Measurements from ENCODE around the gene PKN2.

DNA sequence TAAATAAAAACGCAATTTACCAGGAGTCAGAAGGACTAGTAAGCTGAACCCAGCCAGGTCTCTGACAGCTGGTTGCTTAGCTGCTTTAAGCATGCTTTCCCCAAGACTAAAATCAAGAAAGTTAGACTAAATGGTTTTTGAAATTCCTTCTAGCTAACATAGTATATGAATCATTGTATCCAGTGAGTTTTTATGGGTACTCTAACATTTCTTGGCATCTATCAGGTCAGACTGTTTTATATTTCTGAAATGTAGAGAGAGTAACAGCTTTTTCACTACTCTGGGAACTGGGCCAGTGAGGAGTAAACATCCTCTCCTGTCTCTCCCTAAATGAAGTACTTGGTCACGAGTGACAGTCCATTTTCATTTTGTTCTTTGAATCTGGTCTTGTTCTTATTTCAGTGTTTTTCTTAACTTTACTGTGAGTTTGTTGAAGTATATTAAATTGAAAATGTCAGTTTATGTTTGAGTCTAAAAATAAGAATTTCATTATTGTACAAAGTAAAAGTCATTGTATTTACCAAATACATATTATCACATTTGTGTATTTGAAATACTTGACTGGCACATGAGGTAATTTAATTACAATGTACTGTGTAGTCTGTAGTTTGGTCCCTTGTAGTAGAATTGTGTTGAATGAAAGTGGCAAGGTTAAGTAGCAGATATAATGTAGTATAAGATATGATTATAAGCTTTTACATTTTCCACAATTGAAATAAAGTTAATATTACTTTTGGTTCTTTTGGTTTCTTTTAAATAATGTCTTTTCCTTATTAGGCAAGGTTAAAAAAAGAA lies 47.6 kb downstream of the PKN2 start:
- TF ChIP-seq, protein P1, sequence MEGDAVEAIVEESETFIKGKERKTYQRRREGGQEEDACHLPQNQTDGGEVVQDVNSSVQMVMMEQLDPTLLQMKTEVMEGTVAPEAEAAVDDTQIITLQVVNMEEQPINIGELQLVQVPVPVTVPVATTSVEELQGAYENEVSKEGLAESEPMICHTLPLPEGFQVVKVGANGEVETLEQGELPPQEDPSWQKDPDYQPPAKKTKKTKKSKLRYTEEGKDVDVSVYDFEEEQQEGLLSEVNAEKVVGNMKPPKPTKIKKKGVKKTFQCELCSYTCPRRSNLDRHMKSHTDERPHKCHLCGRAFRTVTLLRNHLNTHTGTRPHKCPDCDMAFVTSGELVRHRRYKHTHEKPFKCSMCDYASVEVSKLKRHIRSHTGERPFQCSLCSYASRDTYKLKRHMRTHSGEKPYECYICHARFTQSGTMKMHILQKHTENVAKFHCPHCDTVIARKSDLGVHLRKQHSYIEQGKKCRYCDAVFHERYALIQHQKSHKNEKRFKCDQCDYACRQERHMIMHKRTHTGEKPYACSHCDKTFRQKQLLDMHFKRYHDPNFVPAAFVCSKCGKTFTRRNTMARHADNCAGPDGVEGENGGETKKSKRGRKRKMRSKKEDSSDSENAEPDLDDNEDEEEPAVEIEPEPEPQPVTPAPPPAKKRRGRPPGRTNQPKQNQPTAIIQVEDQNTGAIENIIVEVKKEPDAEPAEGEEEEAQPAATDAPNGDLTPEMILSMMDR (conservative IDR thresholded peaks at IDR 0.05; ENCODE audit: low read length): no peak
- no peak for TF ChIP-seq EZH2phosphoT487 (IDR thresholded peaks at IDR 0.05; ENCODE audit: borderline replicate concordance)
